ENCODE results near the gene RNF17.

DNA sequence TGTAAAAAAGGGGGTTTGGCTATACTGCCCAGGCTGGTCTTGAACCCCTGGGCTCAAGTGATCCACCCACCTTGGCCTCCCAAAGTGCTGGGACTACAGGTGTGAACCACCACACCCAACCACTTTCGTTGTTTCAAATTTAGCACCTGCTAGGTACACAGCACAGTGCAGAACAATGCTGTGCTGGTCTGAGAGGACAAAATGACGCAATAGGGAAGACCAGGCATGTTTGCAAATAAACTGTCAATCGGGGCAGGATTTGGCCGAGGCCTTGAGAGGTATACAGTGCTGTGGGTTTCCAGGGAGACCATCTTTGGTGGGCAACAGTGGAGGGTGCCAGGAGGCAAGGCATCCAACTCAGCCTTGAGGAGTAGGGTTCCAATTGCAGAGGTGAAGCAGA, 46.8 kb upstream of the RNF17 start:
- no peak for TF ChIP-seq EP300 (IDR thresholded peaks at IDR 0.05; ENCODE audit: borderline replicate concordance in 1 of 2, control insufficient read depth in 1 of 2, low read depth in 2 of 2, low read length in 2 of 2)
- TF ChIP-seq ZNF207 (IDR thresholded peaks at IDR 0.05; ENCODE audit: borderline replicate concordance): no peak
- TF ChIP-seq YY1 (IDR thresholded peaks at IDR 0.05; ENCODE audit: low read depth, low read length): no peak
- TF ChIP-seq POLR2AphosphoS5 (IDR thresholded peaks at IDR 0.05; ENCODE audit: low read length): no peak
- no peak for TF ChIP-seq CBFB (IDR thresholded peaks at IDR 0.05; ENCODE audit: low read depth)
- TF ChIP-seq RAD21 (IDR thresholded peaks at IDR 0.05; ENCODE audit: insufficient read depth, low read depth, low read length): no peak
- TF ChIP-seq HDAC2 (IDR thresholded peaks at IDR 0.05): no peak
- TF ChIP-seq RCOR1 (conservative IDR thresholded peaks at IDR 0.05; ENCODE audit: low read depth, low read length): no peak

Data from GM12878 (cell line).